ENCODE measurements around the gene SLC36A2.
"Not testable (repeated sequence)": the region's sequence is repeated elsewhere in the genome, so short reads cannot be mapped to it uniquely, and the experiment has no call there.

SLC36A2 gene

DNA sequence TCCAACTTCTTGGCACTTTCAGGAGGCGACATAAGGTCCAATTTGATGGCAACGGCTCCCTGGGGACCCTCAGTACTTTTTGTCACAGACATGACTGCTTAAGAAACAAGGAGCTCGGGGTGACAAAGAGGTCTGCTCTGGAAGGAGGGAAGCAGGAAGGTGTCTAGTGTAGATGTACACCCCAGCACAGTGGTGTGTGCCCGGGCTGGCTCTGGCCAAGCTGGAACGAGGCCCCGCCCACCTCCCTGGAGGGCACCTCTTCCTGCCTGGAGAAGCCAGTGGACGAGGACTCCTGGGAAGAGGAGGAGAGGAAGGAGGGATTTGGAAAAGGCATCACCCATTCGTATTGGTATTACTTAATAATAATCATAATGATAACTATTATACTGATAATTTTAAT lies at the start of gene SLC36A2:
Gene SLC36A2, minus strand, starts transcription at position 191 of the 400 bp plus-strand sequence. Its CDS starts 99 bp downstream, at position 92.
- DNase-seq: no peak

DNA sequence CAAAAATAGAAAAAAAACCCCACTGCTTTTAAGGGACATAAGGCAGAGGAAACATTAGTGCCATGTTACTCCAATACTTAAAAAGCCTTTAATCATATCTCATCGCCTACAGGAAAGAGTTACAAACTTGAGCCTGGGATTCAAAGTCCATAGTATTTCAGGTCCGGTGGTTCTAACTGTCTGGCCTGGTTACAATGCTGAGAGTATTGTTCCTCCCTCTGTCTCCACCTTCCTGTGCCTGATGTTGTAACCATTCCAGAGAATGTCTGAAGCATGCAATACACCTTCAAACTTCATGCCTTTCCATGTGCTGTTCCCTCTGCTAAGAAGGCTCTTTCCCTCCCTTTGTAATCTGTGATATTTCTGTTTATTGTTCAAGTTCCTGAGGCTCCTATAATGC lies 41.6 kb upstream of the SLC36A2 start:
- no peak for DNase-seq

DNA sequence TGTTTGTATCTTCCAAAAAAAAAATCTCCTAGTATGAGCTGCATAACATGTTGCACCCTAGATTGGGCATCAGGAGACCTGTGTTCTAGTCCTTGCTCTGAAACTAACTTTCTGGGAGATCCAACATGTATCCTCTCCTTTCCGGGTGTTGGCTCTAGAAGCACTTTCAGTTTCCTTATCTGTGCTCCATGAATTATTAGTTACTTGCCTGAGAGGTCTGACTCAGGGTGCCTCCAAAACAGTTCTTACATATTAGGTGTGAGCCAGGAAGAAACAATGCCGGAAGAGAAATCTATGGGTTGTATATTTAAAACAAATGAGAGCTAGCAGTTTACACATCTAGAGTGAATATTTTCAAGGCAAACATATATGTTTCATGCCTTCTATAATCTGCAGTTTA lies 36.7 kb upstream of the SLC36A2 start:
- DNase-seq: no peak

DNA sequence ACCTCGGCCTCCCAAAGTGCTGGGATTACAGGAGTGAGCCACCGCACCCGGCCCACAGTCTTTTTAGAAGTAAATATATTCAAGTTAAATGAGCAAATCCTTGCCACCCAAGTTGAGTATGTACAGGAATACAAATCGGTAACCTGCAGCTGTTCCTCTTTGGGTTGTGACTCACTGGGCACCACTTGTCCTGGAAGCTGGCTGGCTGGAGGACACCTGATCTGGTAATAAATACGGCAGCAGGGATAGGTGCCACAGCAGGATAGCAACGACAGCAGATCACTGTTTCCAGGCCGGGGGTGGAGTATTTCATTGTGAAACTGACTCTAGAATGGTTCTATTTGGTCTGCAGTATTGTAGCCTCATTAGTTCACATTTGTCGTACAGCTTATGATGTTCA lies 35.7 kb upstream of the SLC36A2 start:
- DNase-seq: no peak

DNA sequence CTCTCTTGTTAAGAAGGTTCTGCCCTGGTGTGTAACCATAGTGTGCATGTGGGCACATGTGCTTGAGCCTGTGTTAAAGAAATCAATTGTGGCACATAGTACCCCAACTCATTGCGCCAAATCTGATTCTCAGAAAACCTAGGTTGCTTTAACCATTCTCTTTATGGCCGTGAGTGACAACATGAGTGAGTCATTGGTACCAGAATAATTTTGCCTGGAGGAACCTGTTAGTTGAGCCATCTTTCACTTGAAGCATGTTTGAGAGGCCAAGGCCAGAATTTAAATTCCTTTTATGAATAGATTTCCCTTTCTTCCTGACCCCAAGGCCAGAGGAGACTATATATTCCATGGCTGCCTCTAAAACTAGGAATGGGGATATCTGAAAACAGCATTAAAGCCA lies 35.2 kb upstream of the SLC36A2 start:
- no peak for DNase-seq

DNA sequence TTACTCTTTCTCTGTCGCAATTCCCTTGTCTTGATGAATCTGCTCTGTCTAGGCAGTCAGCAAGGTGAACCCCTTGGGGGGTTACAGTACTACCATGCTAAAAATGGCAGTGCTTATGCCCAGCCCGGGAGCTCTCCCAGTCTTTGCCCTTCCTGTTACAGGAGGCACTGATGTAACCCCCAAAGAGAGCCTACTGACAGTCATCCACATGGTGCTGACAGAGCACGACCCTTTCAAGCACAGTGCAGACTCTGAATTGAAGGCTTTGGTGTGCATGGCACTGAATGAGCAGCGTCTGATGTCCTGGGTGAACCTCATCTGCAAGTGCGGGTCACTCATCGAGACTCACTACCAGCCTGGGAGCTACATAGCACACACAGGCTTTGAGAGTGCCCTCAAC lies 34.5 kb upstream of the SLC36A2 start:
- DNase-seq: no peak

DNA sequence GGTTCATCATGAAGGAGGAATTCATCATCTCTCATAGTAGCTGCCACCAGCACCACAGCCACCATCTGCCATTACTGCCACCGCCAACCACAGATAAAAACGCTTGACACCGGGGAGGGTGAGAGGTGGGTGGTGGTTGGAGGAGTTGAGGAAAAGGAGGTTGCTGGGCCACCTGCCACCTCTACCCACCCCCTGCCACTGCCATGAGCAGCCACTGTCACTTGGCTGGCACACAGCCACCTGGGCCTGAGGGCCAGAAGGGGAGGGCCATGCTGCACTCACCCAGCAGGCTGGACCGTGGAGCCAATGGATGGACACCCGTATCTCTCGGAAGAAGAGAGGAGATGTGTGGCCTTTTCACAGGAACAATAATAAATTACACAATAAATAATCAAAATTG lies 31.3 kb upstream of the SLC36A2 start:
- no peak for DNase-seq

DNA sequence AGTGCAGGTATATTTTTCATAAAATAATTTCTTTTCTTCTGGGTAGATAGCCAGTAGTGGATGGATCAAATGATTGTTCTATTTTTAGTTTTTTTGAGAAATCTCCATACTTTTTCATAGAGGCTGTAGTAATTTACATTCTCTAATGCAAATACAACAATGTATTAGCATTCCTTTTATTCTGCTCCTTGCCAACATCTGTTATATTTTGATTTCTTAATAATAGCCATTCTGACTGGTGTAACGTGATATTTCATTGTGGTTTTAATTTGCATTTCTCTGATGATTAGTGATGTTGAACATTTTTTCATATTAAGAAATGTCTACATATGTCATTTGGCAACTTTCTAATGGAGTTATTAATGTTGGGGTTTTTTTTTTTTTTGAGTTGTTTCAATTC lies 27.2 kb upstream of the SLC36A2 start:
- DNase-seq: no peak

DNA sequence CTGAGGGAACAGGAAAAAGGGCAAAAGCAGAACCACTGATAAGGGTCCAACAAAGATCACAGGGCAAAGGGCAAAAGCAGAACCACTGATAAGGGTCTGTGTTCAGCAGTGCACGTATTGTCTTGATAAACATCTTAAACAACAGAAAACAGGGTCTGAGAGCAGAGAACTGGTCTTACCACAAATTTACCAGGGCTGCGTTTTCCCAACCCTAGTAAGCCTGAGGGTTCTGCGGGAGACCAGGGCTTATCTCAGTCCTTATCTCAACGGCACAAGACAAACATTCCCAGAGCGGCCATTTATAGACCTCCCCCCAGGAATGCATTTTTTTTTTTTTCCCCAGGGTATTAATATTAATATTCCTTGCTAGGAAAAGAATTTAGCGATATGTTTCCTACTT lies 19.7 kb upstream of the SLC36A2 start:
- not testable (repeated sequence) for DNase-seq

DNA sequence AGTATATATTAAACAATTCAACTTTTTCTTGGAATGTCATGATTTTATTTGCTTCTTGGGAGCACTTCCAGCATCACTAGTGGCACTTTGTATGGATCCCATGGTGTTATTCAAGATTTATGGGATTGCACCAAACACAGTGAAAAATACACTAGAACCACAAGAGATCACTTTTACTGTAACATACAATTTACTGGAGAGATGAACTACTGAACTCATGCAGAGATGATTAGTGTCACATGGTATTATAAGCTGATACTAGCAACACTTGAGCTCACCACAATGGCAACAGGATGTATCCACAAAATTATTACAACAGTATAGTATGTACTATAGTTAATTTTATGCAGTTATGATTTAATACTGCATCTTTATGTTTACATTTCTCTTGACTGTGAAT lies 16.3 kb upstream of the SLC36A2 start:
- no peak for DNase-seq

DNA sequence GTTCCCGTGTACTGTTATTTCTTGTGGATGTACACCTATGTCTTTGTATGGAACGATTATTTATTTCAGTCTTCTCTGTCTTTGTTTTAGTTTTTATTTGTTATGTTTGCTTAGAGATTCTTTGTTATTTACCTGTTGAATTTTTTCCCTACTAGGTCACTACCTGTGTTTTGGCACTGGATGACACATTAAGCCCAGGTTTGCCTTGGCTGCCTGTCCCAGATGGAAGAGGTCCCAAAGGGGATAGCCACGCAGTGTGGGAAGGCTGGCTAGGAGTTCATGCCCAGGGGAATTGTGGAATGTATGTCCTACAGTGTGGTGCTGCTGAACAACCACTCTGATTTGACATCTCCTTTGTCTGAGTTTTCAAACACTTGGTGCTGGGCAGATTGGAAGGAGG lies 15.6 kb upstream of the SLC36A2 start:
- no peak for DNase-seq

DNA sequence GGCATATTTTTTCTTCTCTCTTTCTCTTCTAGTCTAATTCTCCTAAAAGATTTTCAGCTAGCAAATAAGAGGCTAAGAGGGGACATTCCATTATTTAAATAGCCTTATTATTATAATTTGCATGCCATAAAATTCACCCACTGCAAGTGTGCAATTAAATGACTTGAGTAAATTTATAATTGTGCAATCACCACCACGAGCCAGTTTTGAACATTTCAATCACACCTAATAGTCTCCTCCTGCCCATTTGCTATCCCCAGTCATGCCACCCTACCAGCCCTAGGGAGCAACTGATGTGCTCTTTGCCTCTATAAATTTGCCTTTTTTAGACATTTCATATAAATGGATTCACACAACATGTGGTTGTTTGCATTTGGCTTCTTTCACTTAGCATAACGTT lies 12.0 kb upstream of the SLC36A2 start:
- DNase-seq: no peak

DNA sequence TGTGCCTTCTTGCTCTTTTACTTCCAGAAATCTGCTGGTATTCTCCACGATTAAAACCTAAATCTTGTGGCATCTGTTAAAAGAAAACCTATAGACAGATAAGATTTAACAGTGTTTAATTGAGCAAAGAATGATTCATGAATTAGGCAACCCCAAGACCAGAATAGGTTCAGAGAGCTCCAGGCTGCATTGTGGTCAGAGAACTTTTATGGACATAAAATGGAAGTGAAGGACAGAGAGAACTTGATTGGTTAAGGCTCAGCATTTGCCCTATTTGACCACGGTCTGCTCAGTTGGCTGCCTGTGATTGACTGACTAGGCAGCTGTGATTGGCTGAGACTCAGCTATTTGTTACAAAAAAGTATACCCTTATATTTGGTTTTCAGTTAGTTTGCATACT lies 10.4 kb upstream of the SLC36A2 start:
- no peak for DNase-seq

DNA sequence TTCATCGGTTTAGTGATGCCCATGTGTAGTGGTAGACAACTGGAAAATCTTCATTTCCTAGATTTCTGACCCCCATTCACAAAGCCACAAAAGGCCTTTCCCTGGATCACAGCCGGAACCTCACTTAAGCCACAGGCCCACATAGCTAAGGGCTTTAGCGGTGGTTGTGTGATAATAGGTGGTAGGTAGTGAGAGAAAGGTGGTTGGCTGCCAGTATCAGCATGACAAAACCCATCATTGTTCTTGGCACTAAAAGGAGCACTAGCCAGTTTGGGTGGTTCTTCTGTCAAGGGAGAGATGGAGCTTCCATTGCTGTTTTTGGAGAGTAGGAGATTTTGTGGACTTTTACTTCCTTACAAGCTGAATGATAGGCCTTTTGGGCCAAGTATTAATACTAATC lies 9.7 kb upstream of the SLC36A2 start:
- no peak for DNase-seq

DNA sequence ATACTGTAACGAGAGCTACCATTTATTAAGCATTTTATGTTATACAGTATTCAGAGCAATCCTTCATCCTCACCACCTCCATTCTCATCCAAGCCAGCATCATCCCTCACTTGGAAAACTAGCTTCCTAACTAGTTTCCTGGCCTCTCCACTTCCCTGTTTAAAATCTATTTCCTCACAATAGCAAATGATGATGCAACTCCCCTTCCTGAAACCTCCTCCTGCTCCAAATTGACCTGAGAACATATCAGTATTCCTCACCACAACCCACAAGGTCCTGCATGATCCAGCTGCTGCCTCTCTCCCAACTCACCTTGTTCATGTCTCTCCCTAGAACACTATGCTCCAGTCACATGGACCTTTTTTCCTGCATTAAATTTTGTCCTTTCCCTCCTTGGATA lies 4.3 kb upstream of the SLC36A2 start:
- DNase-seq: no peak

DNA sequence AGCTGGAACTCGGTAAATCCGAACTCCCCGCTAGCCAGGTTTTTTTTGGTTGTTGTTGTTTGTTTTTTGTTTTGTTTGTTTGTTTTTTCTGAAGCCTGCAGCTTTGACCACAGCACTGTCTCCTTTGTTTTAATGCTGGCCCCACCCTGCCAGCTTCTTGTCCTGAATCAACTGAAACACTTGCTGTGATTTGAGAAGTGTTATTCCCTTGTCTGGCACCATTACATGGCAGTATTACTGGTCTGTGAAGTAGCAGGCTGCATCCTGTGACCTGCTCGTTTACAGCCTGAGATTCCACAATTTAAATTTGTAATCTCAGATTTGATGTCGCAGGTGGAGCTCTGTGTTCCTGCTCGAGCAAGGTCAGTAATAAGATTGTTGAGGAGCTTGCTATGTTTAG lies 1.4 kb upstream of the SLC36A2 start:
- DNase-seq: no peak

DNA sequence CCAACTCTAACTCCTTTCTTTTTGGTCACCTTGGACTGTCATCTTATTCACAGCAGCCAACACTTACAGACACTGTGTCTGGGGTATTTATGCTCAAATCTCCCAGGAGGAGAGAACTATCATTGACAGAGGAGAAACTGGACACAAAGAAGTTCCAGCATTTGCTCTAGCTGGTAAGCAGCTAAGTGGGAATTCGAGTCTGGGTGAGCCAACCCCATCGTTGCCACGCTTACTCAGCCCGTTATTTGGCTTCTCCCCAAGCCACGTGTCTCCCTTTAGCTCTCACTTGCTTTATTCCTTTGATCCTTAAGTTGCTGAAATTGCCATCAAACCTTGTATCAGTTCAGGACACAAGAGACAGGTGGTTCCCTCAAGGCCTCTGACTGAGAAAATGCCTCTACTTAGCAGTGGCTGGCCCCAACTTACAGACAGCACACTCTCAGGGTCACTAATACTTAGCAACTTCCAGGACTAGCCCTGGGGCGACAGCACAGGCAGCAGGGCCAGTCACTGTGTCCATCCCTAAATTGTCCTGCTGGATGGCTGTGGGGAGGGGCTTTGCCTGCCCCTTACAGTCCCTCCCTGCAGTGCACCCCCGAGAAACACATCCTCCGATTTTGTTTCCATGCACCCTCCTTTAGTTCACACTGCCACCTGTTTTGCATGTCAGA lies 1.4 kb downstream of the SLC36A2 start:
- no peak for DNase-seq

DNA sequence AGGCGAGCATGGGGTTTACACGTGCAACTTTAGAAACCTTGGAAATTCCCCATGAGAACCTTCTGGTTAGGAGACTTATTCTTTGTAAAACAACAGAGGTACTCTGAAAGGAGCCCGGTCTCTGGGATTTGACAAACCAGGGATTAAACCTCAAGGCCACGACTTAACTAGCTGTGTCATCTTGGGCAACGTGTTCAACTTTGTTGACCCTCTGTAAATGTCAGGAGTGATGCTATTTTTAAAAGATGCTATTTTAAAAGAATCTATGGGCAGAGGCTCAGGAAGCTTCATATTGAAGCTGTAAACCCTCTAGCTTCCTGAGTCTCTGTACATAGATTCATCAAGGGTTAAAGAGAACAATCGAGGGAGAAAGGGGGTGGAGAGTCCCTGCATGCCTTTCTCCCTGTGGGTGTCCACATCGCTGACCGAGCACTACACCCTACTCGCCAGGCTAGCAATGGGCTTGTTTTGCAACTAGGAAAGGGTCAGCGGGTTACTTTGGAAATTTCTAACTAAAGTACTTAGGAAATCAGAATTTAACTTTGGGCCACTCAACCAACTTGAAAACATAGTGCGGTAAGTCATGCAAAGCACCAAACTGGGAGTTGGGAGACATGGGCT lies 2.1 kb downstream of the SLC36A2 start:
- no peak for DNase-seq

DNA sequence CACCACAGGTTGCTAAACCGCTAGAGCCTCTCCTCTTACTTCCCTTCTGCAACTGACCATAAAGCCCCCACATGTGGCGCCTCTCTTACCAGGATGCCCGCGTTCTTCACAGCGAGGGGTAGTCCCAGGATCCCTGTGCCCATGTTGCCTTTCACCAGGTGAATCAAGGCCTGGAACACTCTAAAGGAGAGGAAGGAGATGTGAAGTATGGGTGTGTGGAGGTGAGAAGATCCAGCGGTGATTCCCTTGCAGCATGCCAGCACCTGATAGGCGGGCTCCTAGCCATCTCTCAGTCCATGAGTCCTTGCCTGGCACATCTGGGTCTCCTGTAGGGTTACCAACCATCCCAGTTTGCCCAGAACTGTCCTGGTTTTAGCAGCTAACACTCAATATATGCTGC lies 3.3 kb downstream of the SLC36A2 start:
- no peak for DNase-seq

DNA sequence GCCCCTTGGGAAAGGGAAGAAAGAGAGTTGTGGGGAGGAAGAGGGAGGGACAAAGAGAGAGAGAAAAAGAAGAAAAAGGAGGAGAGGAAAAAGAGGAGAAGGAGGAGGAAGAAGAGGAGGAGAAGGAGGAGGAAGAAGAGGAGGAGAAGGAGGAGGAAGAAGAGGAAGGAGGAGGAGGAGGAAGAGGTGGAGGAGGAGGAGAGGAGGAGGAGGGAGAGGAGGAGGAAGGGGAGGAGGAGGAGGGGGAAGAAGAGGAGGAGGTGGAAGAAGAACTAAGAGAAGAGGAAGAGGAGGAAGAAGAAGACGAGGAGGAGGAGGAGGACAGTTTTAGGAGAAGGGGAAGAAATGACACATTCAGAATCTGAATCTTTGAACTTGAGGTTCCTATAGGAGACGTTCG lies 7.4 kb downstream of the SLC36A2 start:
- DNase-seq: no peak

DNA sequence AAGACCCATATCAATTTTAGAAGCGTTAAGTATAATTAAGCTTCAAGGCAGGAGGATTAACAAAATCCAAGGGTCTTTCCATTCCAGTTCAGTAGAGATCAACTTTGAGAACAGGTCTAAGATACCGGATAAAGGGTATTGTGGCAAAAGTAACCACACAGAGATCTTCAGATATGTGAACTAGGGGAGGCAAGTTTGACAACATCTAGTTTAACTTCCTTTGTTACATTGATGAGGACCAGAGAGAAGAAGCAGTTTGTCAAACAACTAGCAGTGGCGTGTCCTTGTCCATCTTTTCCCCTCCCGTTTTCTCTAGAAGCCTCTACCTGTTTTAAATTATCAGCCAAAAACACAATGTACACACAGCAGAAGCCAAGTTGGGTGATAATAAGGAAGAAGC lies 8.6 kb downstream of the SLC36A2 start:
- no peak for DNase-seq

DNA sequence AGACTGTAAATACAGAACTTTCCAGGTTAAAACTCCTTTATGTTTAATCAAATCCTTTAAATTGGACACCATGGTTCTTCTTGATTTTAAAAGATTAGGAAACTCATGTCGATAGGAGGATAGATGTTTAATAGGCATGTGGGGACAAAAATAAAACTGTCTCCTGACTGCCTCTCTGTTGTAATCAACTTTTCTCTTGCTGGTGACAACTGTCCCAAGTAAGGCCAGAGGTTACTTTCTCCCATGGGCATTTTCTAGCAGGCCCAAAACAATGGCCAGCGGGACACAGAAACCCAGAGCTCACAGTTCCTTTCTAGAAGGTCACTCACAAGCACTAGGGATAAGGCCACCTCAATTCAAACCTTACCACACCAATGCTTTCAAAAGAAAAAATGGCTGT lies 14.5 kb downstream of the SLC36A2 start:
- DNase-seq: no peak

DNA sequence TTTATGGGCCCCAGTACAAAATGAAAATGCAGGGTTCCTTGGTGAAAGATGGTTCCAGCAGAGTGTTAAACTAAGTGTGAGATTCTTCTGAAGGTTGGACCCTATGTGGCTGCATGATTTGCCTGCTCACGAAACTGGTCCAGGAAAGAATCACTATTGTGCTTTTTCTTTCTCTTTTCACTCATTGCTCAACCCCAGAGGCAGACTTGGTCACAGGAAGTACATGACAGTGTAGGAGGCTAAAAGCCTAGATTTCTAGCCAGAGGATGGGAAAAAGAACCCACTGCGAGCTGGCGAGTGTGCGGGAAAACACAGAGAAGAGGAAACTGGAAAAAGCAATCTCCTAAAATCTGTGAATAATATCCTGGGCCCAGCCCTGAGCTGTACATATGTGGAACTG lies 18.6 kb downstream of the SLC36A2 start:
- no peak for DNase-seq

DNA sequence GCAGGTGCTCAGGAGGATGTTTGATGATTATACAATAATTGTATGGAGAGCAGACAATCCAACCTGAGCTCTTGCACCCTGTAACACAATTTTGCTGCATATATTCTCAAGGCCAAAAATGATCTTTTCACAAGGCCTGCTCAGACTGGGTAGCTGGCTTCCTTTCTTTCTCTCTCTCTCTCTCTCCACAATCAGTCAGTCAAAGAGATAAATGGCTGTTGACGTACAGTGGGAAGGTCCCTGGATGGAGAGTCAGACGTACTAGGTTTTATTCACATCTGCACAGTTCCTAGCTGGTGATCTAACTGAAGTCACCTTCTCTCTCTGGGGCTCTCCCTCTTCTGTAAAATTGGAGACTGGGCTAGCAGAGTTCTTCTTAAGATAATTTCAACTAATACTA lies 19.8 kb downstream of the SLC36A2 start:
- DNase-seq: no peak

DNA sequence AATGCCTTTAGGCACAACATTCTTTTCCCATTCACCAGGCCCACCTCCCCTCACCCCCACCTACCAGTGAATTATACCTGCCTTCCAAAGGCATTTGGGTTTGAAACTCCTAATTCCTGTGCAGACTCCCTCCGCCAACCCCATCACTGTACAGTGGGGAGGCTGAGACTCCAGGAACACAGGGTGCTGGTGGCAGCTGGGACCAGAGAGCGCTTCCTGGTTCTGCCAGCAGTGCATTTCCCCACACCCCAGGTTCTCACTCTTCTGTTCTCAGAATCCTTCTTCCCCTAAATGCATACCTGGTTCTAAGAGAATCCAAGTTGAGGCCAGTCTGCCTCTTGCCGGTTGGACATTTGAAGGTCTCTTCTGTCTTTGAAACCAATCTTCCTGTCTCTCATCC lies 21.1 kb downstream of the SLC36A2 start:
- no peak for DNase-seq
